ENCODE data around the gene FKBP1A.

The FKBP1A gene

DNA sequence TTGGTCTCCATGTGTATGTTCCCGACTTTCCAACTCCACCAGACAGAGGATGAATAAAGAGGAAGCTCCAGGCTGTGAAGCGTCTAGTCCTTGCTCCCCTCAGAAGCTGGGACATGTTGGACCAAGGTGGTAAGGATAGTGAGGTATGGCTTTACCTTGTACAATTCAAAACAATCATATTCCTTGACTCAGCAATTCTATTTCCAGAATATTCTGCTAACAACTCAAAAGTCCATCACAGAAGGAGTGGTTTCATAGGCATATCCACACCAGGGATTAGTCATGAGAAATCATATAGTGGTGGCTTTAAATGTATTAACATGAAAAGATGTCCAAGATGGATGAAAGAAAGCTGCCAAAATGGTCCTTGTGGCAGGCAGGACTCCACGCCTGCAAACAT, 19.8 kb downstream of the FKBP1A start:
- peaks cover 31 to 46% of the 10 kb centered on the region in 2 donors for H3K4me1 ChIP-seq (ENCODE audit: control insufficient read depth in 1 of 2, insufficient read depth in 2 of 2, low read length in 2 of 2)
- H3K4me3 ChIP-seq (ENCODE audit: low read depth in 1 of 2, low read length in 2 of 2), result no peak overlapping the region
- H3K27me3 ChIP-seq (ENCODE audit: low read depth, low read length), result no peaks in the 10 kb centered on the region
- H3K9me3 ChIP-seq (ENCODE audit: control insufficient read depth in 1 of 2, low read length in 2 of 2), result no peaks in the 10 kb centered on the region
- H3K27ac ChIP-seq (ENCODE audit: low read length), result no peak overlapping the region
- peaks cover 0 to 27% of the 10 kb centered on the region in 2 donors for H3K36me3 ChIP-seq (ENCODE audit: control insufficient read depth in 1 of 2, insufficient read depth in 2 of 2, low read length in 2 of 2)

DNA sequence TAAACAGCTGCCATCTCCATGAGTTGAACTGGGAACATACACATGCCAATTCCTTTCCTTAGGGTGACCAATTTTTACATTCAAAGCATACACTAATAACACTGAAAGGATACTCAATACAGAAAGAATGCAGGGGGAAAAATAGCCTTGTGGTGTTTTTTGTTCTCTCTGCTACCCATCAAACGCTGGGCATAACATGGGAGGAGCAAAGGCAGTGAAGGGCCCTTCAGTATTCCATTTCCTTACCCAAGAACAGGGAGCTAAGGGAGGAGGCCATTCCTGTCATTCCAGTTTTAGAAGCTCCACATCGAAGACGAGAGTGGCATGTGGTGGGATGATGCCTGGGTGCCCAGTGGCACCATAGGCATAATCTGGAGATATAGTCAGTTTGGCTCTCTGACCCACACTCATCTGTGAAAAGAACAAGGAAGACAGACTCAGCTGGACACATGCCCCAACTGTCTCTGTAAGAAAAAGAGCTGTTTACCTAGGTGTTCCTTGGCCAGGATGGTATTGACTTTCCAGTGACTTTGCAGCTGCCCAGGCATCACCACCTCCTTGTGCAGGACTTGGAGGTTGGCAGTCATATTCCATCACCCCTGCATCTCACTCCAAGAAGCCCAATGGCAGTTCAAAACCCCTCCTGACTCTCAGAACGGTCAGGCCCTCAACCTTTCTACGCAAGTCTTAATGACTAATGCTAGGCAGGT, 20.9 kb downstream of the FKBP1A start:
- Histone ChIP-seq H3K4me1 (ENCODE audit: control insufficient read depth in 1 of 2, insufficient read depth in 2 of 2, low read length in 2 of 2) (peaks cover 20 to 46% of the 10 kb centered on the region in 2 donors), H3K4me3 (ENCODE audit: low read depth in 1 of 2, low read length in 2 of 2) (no peak overlapping the region), H3K27me3 (ENCODE audit: low read depth, low read length) (no peaks in the 10 kb centered on the region), H3K36me3 (ENCODE audit: control insufficient read depth in 1 of 2, insufficient read depth in 2 of 2, low read length in 2 of 2) (peaks cover 4 to 33% of the 10 kb centered on the region in 2 donors), H3K27ac (ENCODE audit: low read length) (no peak overlapping the region), H3K9me3 (ENCODE audit: control insufficient read depth in 1 of 2, low read length in 2 of 2) (no peaks in the 10 kb centered on the region)

DNA sequence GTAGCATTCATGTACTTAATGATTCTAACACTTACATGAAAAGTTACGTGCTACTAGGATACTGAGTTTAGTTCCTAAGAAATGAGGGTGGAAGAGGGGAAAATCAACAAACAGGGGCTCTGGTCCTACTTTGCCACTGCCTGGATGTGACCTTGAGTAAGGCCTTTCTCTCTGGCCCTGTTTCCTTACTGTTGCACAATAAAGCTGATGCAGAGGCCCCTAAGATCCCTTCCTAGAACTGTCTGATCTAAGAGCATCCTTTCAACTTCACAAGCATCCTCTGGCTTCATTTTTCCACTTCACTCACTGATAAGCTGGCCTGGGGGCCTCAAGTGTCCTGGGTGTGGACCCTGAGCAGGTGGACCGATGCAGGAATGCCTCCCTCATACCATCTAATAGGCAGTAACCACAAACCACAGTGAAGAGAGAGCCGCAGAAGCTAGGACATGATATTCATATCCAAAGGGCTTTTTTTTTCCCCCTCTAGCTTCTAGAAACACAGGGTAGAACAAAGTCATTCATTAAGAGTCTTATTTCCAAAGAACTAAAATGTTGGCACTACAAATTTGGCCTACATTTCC, 21.6 kb downstream of the FKBP1A start:
- H3K4me1 ChIP-seq (ENCODE audit: control insufficient read depth in 1 of 2, insufficient read depth in 2 of 2, low read length in 2 of 2), result peaks cover 19 to 44% of the 10 kb centered on the region in 2 donors
- peak overlapping the region; percentile 28 for H3K27ac ChIP-seq (ENCODE audit: low read length)
- peaks cover 4 to 33% of the 10 kb centered on the region in 2 donors for H3K36me3 ChIP-seq (ENCODE audit: control insufficient read depth in 1 of 2, insufficient read depth in 2 of 2, low read length in 2 of 2)
- H3K4me3 ChIP-seq (ENCODE audit: low read depth in 1 of 2, low read length in 2 of 2), result no peak overlapping the region
- no peaks in the 10 kb centered on the region for H3K9me3 ChIP-seq (ENCODE audit: control insufficient read depth in 1 of 2, low read length in 2 of 2)
- no peaks in the 10 kb centered on the region for H3K27me3 ChIP-seq (ENCODE audit: low read depth, low read length)

DNA sequence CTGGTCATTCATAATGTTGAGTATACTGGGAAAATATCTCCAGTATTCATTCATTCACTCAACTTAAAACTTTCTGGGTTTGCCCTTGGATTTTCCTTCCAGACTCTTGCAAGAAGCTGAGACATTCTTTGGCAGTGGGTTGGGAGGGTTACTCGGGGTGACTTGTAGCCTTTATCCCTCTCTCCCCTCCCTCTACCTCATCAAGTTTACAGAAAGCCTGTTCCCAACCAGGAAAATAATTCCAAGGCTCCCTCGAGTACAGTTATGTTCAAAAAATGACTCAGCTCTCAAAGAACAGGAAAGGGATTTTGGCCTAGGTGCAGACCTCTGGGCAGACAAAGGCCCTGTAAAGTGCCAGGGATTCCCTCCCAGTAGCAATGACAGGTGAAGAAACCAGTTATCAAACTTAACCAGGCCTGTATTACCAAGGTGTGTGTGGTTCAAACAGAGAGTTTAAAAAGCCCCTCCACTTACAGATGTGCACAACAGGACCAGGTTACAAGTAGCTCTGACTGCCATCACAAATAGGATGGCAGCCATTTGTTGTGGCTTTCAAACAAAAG, 22.2 kb downstream of the FKBP1A start:
- H3K36me3 ChIP-seq (ENCODE audit: control insufficient read depth in 1 of 2, insufficient read depth in 2 of 2, low read length in 2 of 2), result peaks cover 7 to 33% of the 10 kb centered on the region in 2 donors
- no peaks in the 10 kb centered on the region for H3K9me3 ChIP-seq (ENCODE audit: control insufficient read depth in 1 of 2, low read length in 2 of 2)
- peaks cover 19 to 38% of the 10 kb centered on the region in 2 donors for H3K4me1 ChIP-seq (ENCODE audit: control insufficient read depth in 1 of 2, insufficient read depth in 2 of 2, low read length in 2 of 2)
- peak overlapping the region; percentile 28 for H3K27ac ChIP-seq (ENCODE audit: low read length)
- H3K27me3 ChIP-seq (ENCODE audit: low read depth, low read length), result no peaks in the 10 kb centered on the region
- H3K4me3 ChIP-seq (ENCODE audit: low read depth in 1 of 2, low read length in 2 of 2), result no peak overlapping the region

DNA sequence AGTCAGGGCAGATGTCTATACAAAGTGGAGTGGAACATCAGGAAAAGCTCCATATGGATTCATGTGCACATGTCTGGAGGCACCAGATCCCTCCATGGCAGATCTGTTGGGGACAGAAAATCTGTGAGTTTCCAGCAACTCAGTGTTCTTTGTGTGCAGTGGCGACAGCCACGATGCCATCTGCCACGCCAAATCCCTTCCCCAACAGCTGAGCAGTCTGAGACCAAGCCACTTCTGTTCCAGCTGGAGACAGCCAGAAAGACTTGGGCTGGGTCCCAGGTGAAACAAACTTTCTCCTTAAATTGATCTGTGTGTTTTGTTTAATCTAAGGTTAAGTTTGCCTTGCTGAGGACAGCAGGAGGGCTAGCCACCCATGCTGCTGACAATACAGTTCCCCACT, 22.9 kb downstream of the FKBP1A start:
- peaks cover 19 to 33% of the 10 kb centered on the region in 2 donors for H3K4me1 ChIP-seq (ENCODE audit: control insufficient read depth in 1 of 2, insufficient read depth in 2 of 2, low read length in 2 of 2)
- H3K27me3 ChIP-seq (ENCODE audit: low read depth, low read length), result no peaks in the 10 kb centered on the region
- peak overlapping the region; percentile 19 for H3K27ac ChIP-seq (ENCODE audit: low read length)
- H3K9me3 ChIP-seq (ENCODE audit: control insufficient read depth in 1 of 2, low read length in 2 of 2), result no peaks in the 10 kb centered on the region
- H3K36me3 ChIP-seq (ENCODE audit: control insufficient read depth in 1 of 2, insufficient read depth in 2 of 2, low read length in 2 of 2), result peaks cover 9 to 33% of the 10 kb centered on the region in 2 donors
- H3K4me3 ChIP-seq (ENCODE audit: low read depth in 1 of 2, low read length in 2 of 2), result no peak overlapping the region

DNA sequence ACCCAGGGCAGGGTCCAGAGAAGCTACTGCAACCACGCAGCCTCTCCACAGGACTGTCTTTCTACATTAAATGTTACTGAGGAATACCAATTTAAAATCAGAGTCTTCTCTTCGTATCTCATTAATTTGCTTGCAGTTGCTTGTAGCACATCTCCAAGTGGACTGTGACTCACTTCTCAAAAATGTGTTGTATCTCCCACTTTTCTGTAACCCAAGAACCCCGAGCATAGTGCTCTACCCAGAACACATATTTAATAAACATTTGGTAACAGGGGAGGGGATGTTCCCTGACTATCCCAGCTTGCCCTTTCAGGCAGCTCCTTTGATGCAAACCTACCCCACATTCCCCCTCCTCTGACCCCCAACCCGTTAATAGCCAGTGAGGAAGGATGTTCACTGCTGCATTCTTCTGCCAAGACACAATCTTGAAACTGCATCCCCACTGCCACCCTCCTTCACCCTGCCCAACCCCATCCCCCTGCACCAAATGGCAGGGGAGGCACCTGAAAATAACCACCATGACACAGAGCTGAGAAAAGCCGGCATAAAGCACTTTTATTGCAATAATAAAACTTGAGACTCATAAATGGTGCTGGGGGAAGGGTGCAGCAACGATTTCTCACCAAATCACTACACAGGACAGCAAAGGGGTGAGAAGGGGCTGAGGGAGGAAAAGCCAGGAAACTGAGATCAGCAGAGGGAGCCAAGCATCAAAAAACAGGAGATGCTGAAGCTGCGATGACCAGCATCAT, 24.2 kb downstream of the FKBP1A start:
- Histone ChIP-seq H3K9me3 (ENCODE audit: control insufficient read depth in 1 of 2, low read length in 2 of 2) (no peaks in the 10 kb centered on the region), H3K27me3 (ENCODE audit: low read depth, low read length) (no peaks in the 10 kb centered on the region), H3K36me3 (ENCODE audit: control insufficient read depth in 1 of 2, insufficient read depth in 2 of 2, low read length in 2 of 2) (peaks cover 9 to 25% of the 10 kb centered on the region in 2 donors), H3K27ac (ENCODE audit: low read length) (no peak overlapping the region), H3K4me3 (ENCODE audit: low read depth in 1 of 2, low read length in 2 of 2) (no peak overlapping the region), H3K4me1 (ENCODE audit: control insufficient read depth in 1 of 2, insufficient read depth in 2 of 2, low read length in 2 of 2) (peaks cover 19 to 22% of the 10 kb centered on the region in 2 donors)

DNA sequence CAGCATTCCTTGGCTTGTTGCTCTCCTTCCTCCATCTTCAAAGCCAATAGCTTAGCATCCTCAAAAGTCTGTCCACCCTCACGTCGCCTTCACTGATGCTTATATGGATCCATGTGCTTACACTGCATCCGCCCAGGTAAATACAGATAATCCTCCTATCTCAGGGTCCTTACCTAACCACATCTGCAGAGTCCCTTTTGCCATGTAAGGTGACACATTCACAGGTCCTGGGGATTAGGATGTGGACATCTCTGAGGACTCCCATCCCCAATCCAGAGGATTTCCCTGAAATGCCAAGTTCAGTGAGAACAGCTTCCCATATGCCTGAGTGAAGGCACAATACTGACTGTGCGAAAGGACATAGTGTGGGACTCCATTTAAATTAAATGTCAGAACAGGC, 25.4 kb downstream of the FKBP1A start:
- Histone ChIP-seq H3K4me3 (ENCODE audit: low read depth in 1 of 2, low read length in 2 of 2) (no peak overlapping the region), H3K27ac (ENCODE audit: low read length) (no peak overlapping the region), H3K27me3 (ENCODE audit: low read depth, low read length) (no peaks in the 10 kb centered on the region), H3K9me3 (ENCODE audit: control insufficient read depth in 1 of 2, low read length in 2 of 2) (no peaks in the 10 kb centered on the region), H3K4me1 (ENCODE audit: control insufficient read depth in 1 of 2, insufficient read depth in 2 of 2, low read length in 2 of 2) (peaks cover 15 to 19% of the 10 kb centered on the region in 2 donors), H3K36me3 (ENCODE audit: control insufficient read depth in 1 of 2, insufficient read depth in 2 of 2, low read length in 2 of 2) (peaks cover 15 to 17% of the 10 kb centered on the region in 2 donors)

DNA sequence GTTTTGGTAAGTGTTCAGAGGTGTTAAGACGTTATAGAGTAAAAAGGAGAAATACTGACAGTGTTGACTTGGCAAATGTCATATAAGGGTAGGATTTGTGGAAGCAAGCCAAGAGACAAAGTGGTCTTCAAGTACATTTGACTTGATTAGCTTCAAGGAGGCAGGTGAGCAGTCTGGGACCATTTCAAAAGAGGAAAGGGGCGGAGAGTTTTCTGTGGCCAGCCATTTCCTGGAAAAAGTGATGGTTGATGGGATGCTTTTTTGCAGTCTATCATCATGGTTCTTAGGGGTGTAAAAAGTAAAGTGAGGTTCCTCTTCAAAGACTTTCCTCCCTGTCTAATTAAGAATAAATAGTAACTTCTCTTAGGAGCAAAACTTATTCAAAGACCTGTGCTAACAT, 28.7 kb downstream of the FKBP1A start:
- H3K36me3 ChIP-seq (ENCODE audit: control insufficient read depth in 1 of 2, insufficient read depth in 2 of 2, low read length in 2 of 2), result peaks cover 25 to 36% of the 10 kb centered on the region in 2 donors
- no peak overlapping the region for H3K27ac ChIP-seq (ENCODE audit: low read length)
- peaks cover 0 to 7% of the 10 kb centered on the region in 2 donors for H3K4me1 ChIP-seq (ENCODE audit: control insufficient read depth in 1 of 2, insufficient read depth in 2 of 2, low read length in 2 of 2)

DNA sequence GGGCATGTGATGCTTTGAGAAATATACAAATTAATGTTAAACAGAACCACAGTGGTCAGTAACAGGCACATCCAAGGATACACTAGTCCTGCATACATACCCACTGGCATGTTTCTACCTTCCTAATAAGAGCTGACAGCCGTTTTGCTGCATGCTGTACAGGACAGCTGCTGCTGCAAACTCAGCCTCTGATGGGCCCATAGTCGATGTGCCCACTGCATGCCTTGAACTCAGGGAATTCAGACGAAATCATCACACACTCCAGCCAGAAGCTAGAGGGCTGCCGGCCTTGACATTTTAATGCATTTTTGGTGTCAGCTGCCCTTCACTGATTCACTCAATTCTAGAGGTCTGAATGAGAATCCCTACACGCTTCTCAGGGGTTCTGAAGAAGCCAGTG, 29.3 kb downstream of the FKBP1A start:
- no peak overlapping the region for H3K4me3 ChIP-seq (ENCODE audit: low read depth in 1 of 2, low read length in 2 of 2)
- H3K36me3 ChIP-seq (ENCODE audit: control insufficient read depth in 1 of 2, insufficient read depth in 2 of 2, low read length in 2 of 2), result peaks cover 25 to 36% of the 10 kb centered on the region in 2 donors
- H3K4me1 ChIP-seq (ENCODE audit: control insufficient read depth in 1 of 2, insufficient read depth in 2 of 2, low read length in 2 of 2), result peaks cover 0 to 3% of the 10 kb centered on the region in 2 donors
- H3K9me3 ChIP-seq (ENCODE audit: control insufficient read depth in 1 of 2, low read length in 2 of 2), result no peaks in the 10 kb centered on the region
- H3K27ac ChIP-seq (ENCODE audit: low read length), result no peak overlapping the region
- H3K27me3 ChIP-seq (ENCODE audit: low read depth, low read length), result no peaks in the 10 kb centered on the region

More for the DNA sequence above, 28.7 kb downstream of the FKBP1A start:
- no peak overlapping the region for H3K4me3 ChIP-seq (ENCODE audit: low read depth in 1 of 2, low read length in 2 of 2)
- H3K9me3 ChIP-seq (ENCODE audit: control insufficient read depth in 1 of 2, low read length in 2 of 2), result no peaks in the 10 kb centered on the region
- H3K27me3 ChIP-seq (ENCODE audit: low read depth, low read length), result no peaks in the 10 kb centered on the region

DNA sequence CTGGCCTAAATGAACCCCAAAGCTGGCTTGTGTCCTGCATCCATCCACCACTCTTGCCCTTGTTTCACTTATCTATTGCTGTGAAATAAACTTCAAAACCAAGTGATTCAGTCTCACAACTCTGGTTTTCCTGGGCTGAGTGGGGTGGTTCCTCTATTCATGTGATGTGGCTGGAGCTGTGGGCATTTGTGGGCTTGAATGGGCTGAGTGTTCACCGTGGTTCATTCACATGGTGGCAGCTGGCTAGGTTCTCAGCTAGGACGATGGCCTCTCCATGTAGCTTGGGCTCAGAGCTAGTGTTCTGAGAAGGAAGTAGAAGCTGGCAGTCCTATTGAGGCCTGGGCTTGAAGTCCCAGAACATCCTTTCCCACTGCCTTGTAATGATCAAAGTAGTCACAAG, 30.4 kb downstream of the FKBP1A start:
- H3K9me3 ChIP-seq (ENCODE audit: control insufficient read depth in 1 of 2, low read length in 2 of 2), result no peaks in the 10 kb centered on the region
- H3K4me1 ChIP-seq (ENCODE audit: control insufficient read depth in 1 of 2, insufficient read depth in 2 of 2, low read length in 2 of 2), result no peaks in the 10 kb centered on the region
- no peaks in the 10 kb centered on the region for H3K27me3 ChIP-seq (ENCODE audit: low read depth, low read length)
- H3K4me3 ChIP-seq (ENCODE audit: low read depth in 1 of 2, low read length in 2 of 2), result no peak overlapping the region
- H3K27ac ChIP-seq (ENCODE audit: low read length), result no peak overlapping the region
- peaks cover 22 to 40% of the 10 kb centered on the region in 2 donors for H3K36me3 ChIP-seq (ENCODE audit: control insufficient read depth in 1 of 2, insufficient read depth in 2 of 2, low read length in 2 of 2)
